ENCODE measurements around the gene DMBX1.

GRCh38 chr1:46455951-46456350, 33.7 kb upstream of the DMBX1 start:
- TF ChIP-seq, protein P1, sequence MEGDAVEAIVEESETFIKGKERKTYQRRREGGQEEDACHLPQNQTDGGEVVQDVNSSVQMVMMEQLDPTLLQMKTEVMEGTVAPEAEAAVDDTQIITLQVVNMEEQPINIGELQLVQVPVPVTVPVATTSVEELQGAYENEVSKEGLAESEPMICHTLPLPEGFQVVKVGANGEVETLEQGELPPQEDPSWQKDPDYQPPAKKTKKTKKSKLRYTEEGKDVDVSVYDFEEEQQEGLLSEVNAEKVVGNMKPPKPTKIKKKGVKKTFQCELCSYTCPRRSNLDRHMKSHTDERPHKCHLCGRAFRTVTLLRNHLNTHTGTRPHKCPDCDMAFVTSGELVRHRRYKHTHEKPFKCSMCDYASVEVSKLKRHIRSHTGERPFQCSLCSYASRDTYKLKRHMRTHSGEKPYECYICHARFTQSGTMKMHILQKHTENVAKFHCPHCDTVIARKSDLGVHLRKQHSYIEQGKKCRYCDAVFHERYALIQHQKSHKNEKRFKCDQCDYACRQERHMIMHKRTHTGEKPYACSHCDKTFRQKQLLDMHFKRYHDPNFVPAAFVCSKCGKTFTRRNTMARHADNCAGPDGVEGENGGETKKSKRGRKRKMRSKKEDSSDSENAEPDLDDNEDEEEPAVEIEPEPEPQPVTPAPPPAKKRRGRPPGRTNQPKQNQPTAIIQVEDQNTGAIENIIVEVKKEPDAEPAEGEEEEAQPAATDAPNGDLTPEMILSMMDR (IDR thresholded peaks at IDR 0.05 in 8 of 11, conservative IDR thresholded peaks at IDR 0.05 in 3 of 11) = no peak
- TF ChIP-seq POLR2A (IDR thresholded peaks at IDR 0.05) = no peak
